Transverse colon (tissue), 4 donors: ENCODE data around the gene TOGARAM2. TPM values are rescaled to one million over a fixed set of nuclear protein-coding genes. Genes with fewer than 3 reads are reported as not detected.
A peak's percentile ranks its signal among the peaks of the same experiment; 100 is the strongest.

Experiments
- DNase-seq: peaks from one replicate; pipeline ENCODE4 v3.0.0-alpha.2; 2019
- H3K27ac ChIP-seq, 4 donors: fragments of 200-600 bp; sonication (generic); 2 replicates each; pipeline ENCODE4 v1.5.1; 2016 to 2018; ENCODE audit warnings: inconsistent platforms in 4 of 4
- H3K27me3 ChIP-seq: fragments of 200-600 bp; sonication (generic); 2 replicates; pipeline ENCODE4 v1.5.1; 2017; ENCODE audit warnings: inconsistent platforms
- H3K36me3 ChIP-seq, 4 donors: fragments of 200-600 bp; sonication (generic); 2 replicates each; pipeline ENCODE4 v1.5.1; 2017 to 2019; ENCODE audit warnings: inconsistent platforms in 4 of 4
- H3K4me1 ChIP-seq, 4 donors: fragments of 200-600 bp; sonication (generic); 2 replicates each; pipeline ENCODE4 v1.5.1; 2017 to 2020; ENCODE audit warnings: inconsistent platforms in 4 of 4
- H3K4me3 ChIP-seq, 4 donors: fragments of 200-600 bp; sonication (generic); 1 replicate in 1 of 4; 2 replicates in 3 of 4; pipeline versions ENCODE4 v1.5.1 to v1.6.1; 2017 to 2019; ENCODE audit warnings: inconsistent platforms in 4 of 4
- H3K9me3 ChIP-seq, 2 donors: fragments of 200-600 bp; sonication (generic); 2 replicates each; pipeline ENCODE4 v1.5.1; 2017 to 2019; ENCODE audit warnings: inconsistent platforms in 2 of 2
- EP300 ChIP-seq: sonication (generic); formaldehyde crosslinking; IDR thresholded peaks from one replicate; pipeline ENCODE4 v1.6.1; 2017; ENCODE audit warnings: antibody characterized with exemption, low read depth
- POLR2A ChIP-seq: fragments of 450-650 bp; IDR thresholded peaks from one replicate; pipeline ENCODE4 v1.6.1; 2016; ENCODE audit warnings: antibody characterized with exemption, mild to moderate bottlenecking, moderate library complexity
- POLR2AphosphoS5 ChIP-seq, 3 donors: sonication (generic); formaldehyde crosslinking; IDR thresholded peaks; one replicate each; pipeline ENCODE4 v1.6.1; 2016; ENCODE audit warnings: antibody characterized with exemption in 3 of 3
- WGBS, 2 donors: methylation state at CpG; one replicate each; pipeline ENCODE4 v1.1.5; 2018; ENCODE audit warnings: low coverage in 1 of 2; 5-methylcytosine and 5-hydroxymethylcytosine counted together
- in situ Hi-C, 4 donors: fragments of 200-750 bp; cut with MboI; loops; one replicate each; pipeline versions ENCODE4 v1.15.0 to v1.15.1; 2017; ENCODE audit warnings: low sequenced_read_pairs in 3 of 4, low pct_ligation_motif_present in 1 of 4, low pct_unique_long_range_greater_than_20kb in 1 of 4
- intact Hi-C: fragments of 100-400 bp; cut with DNase I; formaldehyde crosslinking; loops from one replicate; pipeline ENCODE4 v1.15.1; 2023; ENCODE audit warnings: low total_unique reads
- total RNA-seq, 4 donors: library from RNA; depleted of rRNA; stranded (reverse); fragments of >200 nt; gene quantifications; one replicate each; pipeline ENCODE4 v1.1.0, GENCODE V29; 2016
- TF ChIP-seq, protein P1 (sequence below), 5 experiments: fragments of 200-600 bp in 3 of 5; fragments of 450-650 bp in 2 of 5; sonication (generic) in 3 of 5; IDR thresholded peaks; 1 replicate in 2 of 5; 2 replicates in 3 of 5; pipeline ENCODE4 v1.5.1; 2016 to 2017; ENCODE audit warnings: antibody characterized with exemption in 5 of 5, inconsistent platforms in 3 of 5, mild to moderate bottlenecking in 2 of 5, moderate library complexity in 1 of 5

TOGARAM2 gene
- total RNA-seq, 4 donors from 2014 or later = 0.79 to 7.1 (median 3.1) TPM; not detected in 1

- Histone ChIP-seq H3K27ac (no peak overlapping the region), H3K27me3 (no peaks in the 10 kb centered on the region), H3K4me3 (no peak overlapping the region), H3K36me3 (no peaks in the 10 kb centered on the region), H3K4me1 (peaks cover 0 to 14% (median 9%) of the 10 kb centered on the region in 4 donors), H3K9me3 (no peaks in the 10 kb centered on the region)
- no peak for TF ChIP-seq EP300
- TF ChIP-seq POLR2AphosphoS5 (IDR thresholded peaks at IDR 0.05) = no peak
- no peak for TF ChIP-seq POLR2A
- TF ChIP-seq, protein P1, sequence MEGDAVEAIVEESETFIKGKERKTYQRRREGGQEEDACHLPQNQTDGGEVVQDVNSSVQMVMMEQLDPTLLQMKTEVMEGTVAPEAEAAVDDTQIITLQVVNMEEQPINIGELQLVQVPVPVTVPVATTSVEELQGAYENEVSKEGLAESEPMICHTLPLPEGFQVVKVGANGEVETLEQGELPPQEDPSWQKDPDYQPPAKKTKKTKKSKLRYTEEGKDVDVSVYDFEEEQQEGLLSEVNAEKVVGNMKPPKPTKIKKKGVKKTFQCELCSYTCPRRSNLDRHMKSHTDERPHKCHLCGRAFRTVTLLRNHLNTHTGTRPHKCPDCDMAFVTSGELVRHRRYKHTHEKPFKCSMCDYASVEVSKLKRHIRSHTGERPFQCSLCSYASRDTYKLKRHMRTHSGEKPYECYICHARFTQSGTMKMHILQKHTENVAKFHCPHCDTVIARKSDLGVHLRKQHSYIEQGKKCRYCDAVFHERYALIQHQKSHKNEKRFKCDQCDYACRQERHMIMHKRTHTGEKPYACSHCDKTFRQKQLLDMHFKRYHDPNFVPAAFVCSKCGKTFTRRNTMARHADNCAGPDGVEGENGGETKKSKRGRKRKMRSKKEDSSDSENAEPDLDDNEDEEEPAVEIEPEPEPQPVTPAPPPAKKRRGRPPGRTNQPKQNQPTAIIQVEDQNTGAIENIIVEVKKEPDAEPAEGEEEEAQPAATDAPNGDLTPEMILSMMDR (IDR thresholded peaks at IDR 0.05) = no peak
- 84% methylated on average over 16 of the region's 17 CpGs; no CpG with 5 or more reads in 1 of the 2 donors for WGBS, 2 donors
- DNase-seq = no peak
- in situ Hi-C loops (no loop called here), intact Hi-C loops (no loop called here)
Measured at GRCh38 chr2:28997847-28998735, 17.0 kb downstream of the TOGARAM2 start.

DNA sequence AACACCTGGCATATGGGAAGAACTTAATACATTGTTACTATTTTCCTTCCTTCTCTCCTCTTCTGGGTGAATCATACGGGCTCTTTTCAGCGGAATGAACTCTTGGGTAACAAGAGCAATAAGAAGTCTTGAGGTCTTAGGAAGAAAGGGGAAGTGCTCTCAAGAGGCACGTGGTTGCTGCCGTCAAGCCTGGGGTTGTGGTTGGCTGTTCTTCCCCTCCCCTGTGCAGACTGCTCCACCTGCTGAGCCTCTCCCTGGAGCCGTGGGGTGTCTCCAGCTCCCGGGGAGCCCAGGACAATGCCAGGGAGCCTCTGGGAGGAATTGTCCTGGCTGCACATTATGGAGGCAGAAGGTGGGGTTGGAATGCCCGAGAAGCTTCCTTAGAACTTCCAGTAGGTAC, 19.4 kb downstream of the TOGARAM2 start:
- 60% methylated on average over 1 to 7 of the region's 7 CpGs for WGBS, 2 donors
- Histone ChIP-seq H3K36me3 (no peaks in the 10 kb centered on the region), H3K9me3 (no peaks in the 10 kb centered on the region), H3K27me3 (no peaks in the 10 kb centered on the region), H3K4me3 (no peak overlapping the region), H3K27ac (peak overlapping the region in 1 of 4 donors; percentile 33), H3K4me1 (peaks cover 0 to 4% (median 0%) of the 10 kb centered on the region in 4 donors)
- no peak for TF ChIP-seq EP300
- no peak for TF ChIP-seq POLR2AphosphoS5 (IDR thresholded peaks at IDR 0.05)
- TF ChIP-seq, protein P1 (IDR thresholded peaks at IDR 0.05) = no peak
- no peak for TF ChIP-seq POLR2A
- peak; percentile 56 for DNase-seq
- in situ Hi-C loops = no loop called here
- intact Hi-C loops = no loop called here

DNA sequence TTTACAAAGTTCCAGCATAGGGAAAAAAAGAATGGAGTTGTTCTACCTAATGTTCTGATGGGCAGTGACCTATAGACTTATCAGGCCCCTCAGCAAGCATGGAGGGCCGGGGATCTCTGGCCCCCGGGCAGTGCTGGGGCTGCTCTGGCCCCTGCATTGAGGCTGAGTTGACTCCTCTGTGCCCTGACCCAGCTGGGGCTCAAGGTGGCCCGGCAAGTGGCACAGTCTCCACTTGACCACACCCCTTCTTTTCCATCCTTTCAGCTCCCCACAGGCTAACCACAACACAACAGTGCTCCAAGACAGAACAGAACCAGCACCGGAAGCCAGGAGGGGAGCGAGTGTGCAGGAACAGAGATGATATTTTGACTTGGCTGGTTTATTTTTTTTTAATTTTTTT, 19.9 kb downstream of the TOGARAM2 start:
- intact Hi-C loops = no loop called here
- no peaks in the 10 kb centered on the region for H3K9me3 ChIP-seq
- WGBS, 2 donors = 81% methylated on average over 5 of the region's 5 CpGs; no CpG with 5 or more reads in 1 of the 2 donors
- no peak for DNase-seq
- H3K4me1 ChIP-seq = peaks cover 0 to 4% (median 0%) of the 10 kb centered on the region in 4 donors
- H3K36me3 ChIP-seq = no peaks in the 10 kb centered on the region
- in situ Hi-C loops = no loop called here
- no peak for TF ChIP-seq POLR2AphosphoS5 (IDR thresholded peaks at IDR 0.05)
- TF ChIP-seq EP300 = no peak
- TF ChIP-seq POLR2A = no peak
- TF ChIP-seq, protein P1 (IDR thresholded peaks at IDR 0.05) = no peak
- no peak overlapping the region for H3K4me3 ChIP-seq
- no peaks in the 10 kb centered on the region for H3K27me3 ChIP-seq
- H3K27ac ChIP-seq = peak overlapping the region in 1 of 4 donors; percentile 31

DNA sequence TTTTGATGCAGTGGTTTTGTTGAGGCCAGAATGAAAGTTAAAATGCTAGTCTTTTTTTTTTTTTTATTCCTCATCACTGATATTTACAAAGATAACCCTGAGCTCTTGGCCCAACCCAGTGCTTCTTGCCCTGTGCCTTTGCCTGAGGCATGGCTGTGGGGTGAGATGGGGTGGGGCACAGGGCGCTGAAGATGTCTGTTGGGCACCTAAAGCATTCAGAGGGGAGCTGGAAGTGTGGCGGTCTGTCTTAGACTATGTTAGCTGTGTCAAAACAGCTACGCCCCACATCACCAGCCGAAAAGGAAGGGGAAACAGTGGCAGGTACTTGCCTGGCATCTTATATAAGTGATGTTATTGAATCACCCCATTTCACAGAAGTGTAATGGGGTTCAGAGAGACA, 20.7 kb downstream of the TOGARAM2 start:
- no peaks in the 10 kb centered on the region for H3K9me3 ChIP-seq
- no peaks in the 10 kb centered on the region for H3K27me3 ChIP-seq
- in situ Hi-C loops = no loop called here
- peaks cover 0 to 4% (median 0%) of the 10 kb centered on the region in 4 donors for H3K4me1 ChIP-seq
- TF ChIP-seq, protein P1 (IDR thresholded peaks at IDR 0.05) = no peak
- TF ChIP-seq POLR2AphosphoS5 (IDR thresholded peaks at IDR 0.05) = no peak
- TF ChIP-seq POLR2A = no peak
- TF ChIP-seq EP300 = no peak
- intact Hi-C loops = no loop called here
- no peak overlapping the region for H3K4me3 ChIP-seq
- 78% methylated on average over 4 of the region's 4 CpGs; no CpG with 5 or more reads in 1 of the 2 donors for WGBS, 2 donors
- no peak for DNase-seq
- no peaks in the 10 kb centered on the region for H3K36me3 ChIP-seq
- no peak overlapping the region for H3K27ac ChIP-seq
